ENCODE measurements around the gene SCGB1D4.
"Not testable (repeated sequence)": the region's sequence is repeated elsewhere in the genome, so short reads cannot be mapped to it uniquely, and the experiment has no call there.

GRCh38 chr11:62336949-62337302 lies 38.1 kb upstream of the SCGB1D4 start:
- TF ChIP-seq EZH2 (IDR thresholded peaks at IDR 0.05; ENCODE audit: borderline replicate concordance, low read length): not testable (repeated sequence)
- TF ChIP-seq, protein P1, sequence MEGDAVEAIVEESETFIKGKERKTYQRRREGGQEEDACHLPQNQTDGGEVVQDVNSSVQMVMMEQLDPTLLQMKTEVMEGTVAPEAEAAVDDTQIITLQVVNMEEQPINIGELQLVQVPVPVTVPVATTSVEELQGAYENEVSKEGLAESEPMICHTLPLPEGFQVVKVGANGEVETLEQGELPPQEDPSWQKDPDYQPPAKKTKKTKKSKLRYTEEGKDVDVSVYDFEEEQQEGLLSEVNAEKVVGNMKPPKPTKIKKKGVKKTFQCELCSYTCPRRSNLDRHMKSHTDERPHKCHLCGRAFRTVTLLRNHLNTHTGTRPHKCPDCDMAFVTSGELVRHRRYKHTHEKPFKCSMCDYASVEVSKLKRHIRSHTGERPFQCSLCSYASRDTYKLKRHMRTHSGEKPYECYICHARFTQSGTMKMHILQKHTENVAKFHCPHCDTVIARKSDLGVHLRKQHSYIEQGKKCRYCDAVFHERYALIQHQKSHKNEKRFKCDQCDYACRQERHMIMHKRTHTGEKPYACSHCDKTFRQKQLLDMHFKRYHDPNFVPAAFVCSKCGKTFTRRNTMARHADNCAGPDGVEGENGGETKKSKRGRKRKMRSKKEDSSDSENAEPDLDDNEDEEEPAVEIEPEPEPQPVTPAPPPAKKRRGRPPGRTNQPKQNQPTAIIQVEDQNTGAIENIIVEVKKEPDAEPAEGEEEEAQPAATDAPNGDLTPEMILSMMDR (IDR thresholded peaks at IDR 0.05; ENCODE audit: low read length): not testable (repeated sequence)

Measured in OCI-LY1 (cell line).